Ramos (cell line): ENCODE results near the gene TRAF5.
"Not testable (repeated sequence)": the region's sequence is repeated elsewhere in the genome, so short reads cannot be mapped to it uniquely, and the experiment has no call there.

Experiments
- in situ Hi-C: fragments of 300-500 bp; cut with MboI; formaldehyde crosslinking; loops from one replicate; pipeline ENCODE4 v1.14.3; 2022; ENCODE audit warnings: low sequenced_read_pairs; ENCODE audit not compliant: unreplicated experiment

Gene TRAF5

DNA sequence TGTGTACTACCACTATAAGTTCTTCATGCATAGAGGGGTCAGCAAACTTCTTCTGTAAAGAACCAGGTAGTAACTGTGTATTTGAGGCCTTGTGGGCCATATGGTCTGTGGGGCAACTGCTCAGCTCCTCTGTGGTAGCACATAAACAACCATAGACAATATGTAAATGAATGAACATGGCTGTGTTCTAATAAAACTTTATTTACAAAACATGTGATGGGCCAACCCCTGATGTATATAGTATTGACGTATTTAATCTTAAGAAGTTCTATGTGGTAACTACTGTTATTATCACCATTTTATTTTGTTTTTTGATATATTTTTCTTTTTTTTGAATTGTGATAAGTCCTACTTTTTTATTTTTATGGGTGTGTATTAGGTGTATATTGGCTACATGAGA, 15.4 kb downstream of the TRAF5 start:
- in situ Hi-C loops = no loop called here

- in situ Hi-C loops = no loop called here
These were observed 17.0 kb downstream of the TRAF5 start for GRCh38 chr1:211343607-211344006.

DNA sequence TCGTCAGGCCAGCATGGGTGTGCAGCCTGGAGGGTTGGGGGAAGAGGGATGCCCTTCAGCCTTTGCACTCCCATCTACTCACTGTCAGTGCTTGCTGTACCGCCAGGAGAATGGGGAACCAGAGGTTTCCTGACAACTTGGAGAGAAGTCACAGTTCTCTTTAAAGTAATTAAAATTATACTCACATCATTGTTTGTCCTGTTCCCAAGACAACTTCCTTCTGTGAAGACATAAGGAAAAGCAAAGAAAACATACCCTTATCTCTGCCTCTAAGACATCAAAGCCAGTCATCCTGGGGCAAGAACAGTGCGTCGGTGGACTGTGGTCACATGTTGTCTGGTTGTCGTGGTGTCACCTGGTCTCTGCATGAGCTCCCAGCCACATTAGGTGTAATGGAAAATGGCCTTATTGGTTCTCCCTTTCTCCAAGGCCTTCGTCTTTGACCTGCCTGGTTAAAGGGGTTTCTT, 17.6 kb downstream of the TRAF5 start:
- in situ Hi-C loops = no loop called here

GRCh38 chr1:211345719-211346118, 19.1 kb downstream of the TRAF5 start:
- in situ Hi-C loops = no loop called here

GRCh38 chr1:211347077-211347844, 20.6 kb downstream of the TRAF5 start:
- in situ Hi-C loops = no loop called here

DNA sequence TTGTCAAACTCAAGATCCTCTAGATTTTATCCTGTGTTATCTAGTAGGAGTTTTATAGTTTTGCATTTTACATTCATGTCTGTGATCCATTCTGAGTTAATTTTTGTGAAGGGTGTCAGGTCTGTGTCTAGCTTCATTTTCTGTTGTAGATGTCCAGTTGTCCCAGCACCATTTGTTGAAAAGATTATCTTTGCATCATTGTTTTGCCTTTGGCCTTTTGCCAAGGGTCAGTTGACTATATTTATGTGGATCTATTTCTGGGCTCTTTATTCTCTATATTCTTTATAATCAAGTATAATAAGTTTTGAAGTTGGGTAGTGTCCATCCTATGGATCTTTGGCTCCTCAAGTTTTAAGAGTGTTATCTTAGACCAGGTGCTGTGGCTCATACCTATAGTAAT, 21.9 kb downstream of the TRAF5 start:
- in situ Hi-C loops = no loop called here

- in situ Hi-C loops = no loop called here
These were observed 23.1 kb downstream of the TRAF5 start for GRCh38 chr1:211349741-211350140.

- in situ Hi-C loops = not testable (repeated sequence)
These were observed 25.4 kb downstream of the TRAF5 start for GRCh38 chr1:211352055-211352454.

DNA sequence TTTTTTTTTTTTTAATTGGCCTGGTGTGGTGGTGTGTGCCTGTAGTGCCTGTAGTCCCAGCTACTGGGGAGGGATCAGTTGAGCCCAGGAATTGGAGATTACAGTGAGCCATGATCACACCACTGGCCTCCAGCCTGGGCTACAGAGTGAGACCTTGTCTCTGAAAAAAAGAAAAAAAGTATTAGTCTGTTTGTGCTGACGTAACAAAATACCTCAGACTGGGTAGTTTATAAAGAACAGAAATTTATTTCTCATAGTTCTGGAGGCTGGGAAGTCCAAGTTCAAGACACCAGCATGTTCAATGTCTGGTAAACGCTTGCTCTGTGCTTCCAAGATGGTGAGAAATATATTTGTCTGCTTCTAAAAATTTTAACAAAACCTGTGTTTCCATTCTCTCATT, 25.8 kb downstream of the TRAF5 start:
- in situ Hi-C loops = no loop called here

DNA sequence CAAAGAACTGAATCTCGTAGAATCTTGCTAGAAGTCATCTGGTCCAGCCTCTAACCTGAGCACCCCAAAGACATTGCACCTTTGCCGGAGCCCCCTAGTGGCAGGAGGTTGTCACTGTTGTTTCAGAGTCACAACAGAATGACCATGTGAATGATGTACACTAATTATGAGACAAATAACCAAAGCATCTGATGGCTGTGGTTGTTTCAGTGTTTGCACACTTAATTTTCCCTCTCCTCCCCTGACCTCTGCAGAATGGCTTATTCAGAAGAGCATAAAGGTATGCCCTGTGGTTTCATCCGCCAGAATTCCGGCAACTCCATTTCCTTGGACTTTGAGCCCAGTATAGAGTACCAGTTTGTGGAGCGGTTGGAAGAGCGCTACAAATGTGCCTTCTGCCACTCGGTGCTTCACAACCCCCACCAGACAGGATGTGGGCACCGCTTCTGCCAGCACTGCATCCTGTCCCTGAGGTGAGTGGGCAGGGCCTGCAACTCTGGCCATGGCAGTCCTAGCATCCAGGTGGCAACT, 26.4 kb downstream of the TRAF5 start:
- in situ Hi-C loops = no loop called here

DNA sequence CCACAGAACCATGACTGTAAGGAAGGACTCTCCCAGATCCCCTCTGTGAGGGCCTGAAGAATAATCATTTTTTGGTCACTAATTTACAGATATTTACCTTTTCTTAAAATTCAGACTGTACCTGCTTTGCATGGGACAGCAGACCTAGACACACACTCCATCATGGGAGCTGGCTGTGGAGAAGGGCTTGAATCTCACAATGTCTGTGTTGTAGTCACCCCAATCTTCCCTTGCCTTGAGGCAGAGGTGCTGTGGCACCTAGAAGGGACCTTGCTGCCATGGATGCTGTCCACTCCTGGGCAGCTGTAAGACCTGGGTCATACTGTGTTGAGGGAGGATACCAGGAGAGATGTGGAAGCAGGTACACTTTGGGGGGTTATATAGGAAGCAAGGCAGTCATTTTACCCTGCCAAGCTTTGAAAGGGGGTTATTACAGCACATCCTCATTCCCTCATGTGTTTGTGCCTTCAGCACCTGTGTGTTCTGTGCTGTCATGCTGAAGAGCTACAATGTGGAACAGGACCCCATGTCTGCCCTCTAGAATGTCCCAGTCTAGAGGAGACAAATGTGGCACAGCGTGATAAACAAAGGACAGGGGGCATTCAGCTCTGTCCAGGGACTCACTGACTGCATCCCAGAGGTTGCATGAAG, 27.1 kb downstream of the TRAF5 start:
- in situ Hi-C loops = no loop called here

- in situ Hi-C loops = no loop called here
These were observed 29.2 kb downstream of the TRAF5 start for GRCh38 chr1:211355873-211356272.

GRCh38 chr1:211356723-211357407, 30.2 kb downstream of the TRAF5 start:
- in situ Hi-C loops = no loop called here

DNA sequence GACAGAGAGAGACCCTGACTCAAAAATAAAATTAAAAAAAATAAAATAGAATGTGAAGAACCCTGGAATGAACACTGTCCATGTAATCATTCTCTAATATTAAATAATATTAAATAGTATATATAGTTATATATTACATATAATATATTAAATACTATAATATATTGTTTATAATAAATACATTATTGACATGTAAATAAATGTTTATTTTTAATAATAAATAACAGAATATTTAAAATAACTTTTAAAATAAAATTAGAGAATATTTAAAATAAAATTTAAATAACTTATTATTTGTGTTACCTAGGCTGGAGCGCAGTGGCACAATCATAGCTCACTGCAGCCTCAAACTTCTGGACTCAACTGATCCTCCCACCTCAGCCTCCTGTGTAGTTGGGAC, 32.1 kb downstream of the TRAF5 start:
- in situ Hi-C loops = no loop called here

GRCh38 chr1:211359876-211360275, 33.2 kb downstream of the TRAF5 start:
- in situ Hi-C loops = no loop called here

- in situ Hi-C loops = no loop called here
These were observed 34.6 kb downstream of the TRAF5 start for GRCh38 chr1:211361202-211361601.

- in situ Hi-C loops = no loop called here
These were observed 43.0 kb downstream of the TRAF5 start for GRCh38 chr1:211369640-211370039.

DNA sequence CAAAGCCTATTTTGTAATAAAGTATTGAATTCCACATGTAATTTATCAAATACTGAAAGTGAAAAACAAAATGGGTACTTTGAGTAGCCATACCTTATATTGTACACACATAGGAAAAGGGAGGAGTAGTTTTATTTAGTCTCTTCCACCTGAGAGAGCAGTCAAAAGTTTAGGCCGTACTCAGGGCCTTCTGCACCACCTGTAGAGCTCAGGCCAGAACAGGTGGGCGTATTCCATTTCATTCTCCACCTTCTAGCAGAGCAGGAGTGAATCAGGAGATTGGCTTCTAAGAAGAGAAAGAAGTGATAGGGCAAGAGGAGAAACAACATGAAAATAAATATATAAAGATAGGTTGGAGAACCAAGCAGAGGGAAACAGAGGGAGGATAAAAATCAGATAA, 44.0 kb downstream of the TRAF5 start:
- in situ Hi-C loops = no loop called here

GRCh38 chr1:211371406-211372105, 44.9 kb downstream of the TRAF5 start:
- in situ Hi-C loops = no loop called here

GRCh38 chr1:211372463-211372862, 45.8 kb downstream of the TRAF5 start:
- in situ Hi-C loops = no loop called here
